CD4-positive, alpha-beta T cell treated with Interleukin-17A for 1 hour (primary cell): Measurements from ENCODE around the gene CTBP1.
A peak's percentile ranks its signal among the peaks of the same experiment; 100 is the strongest.
"Not testable (repeated sequence)": the region's sequence is repeated elsewhere in the genome, so short reads cannot be mapped to it uniquely, and the experiment has no call there.

Source experiments
- DNase-seq: peaks from one replicate; pipeline ENCODE4 v3.0.0-alpha.2; 2020

Gene CTBP1

GRCh38 chr4:1249148-1249730, 309 bp upstream of the CTBP1 start:
- peak; percentile 87 for DNase-seq

- DNase-seq, result no peak
Observed at GRCh38 chr4:1247864-1248244, 1.1 kb downstream of the CTBP1 start.

- peak; percentile 19 for DNase-seq
Observed at GRCh38 chr4:1246901-1247863, 1.7 kb downstream of the CTBP1 start.

- DNase-seq, result peak; percentile 19
Observed at GRCh38 chr4:1246111-1246881, 2.6 kb downstream of the CTBP1 start.

GRCh38 chr4:1245481-1246051, 3.4 kb downstream of the CTBP1 start:
- no peak for DNase-seq

- DNase-seq, result no peak
Observed at GRCh38 chr4:1244978-1245471, 3.9 kb downstream of the CTBP1 start.

GRCh38 chr4:1244081-1244977, 4.6 kb downstream of the CTBP1 start:
- DNase-seq, result no peak

- DNase-seq, result peak; percentile 19
Observed at GRCh38 chr4:1243451-1244080, 5.4 kb downstream of the CTBP1 start.

- no peak for DNase-seq
Observed at GRCh38 chr4:1242506-1243450, 6.2 kb downstream of the CTBP1 start.

GRCh38 chr4:1241936-1242505, 6.9 kb downstream of the CTBP1 start:
- no peak for DNase-seq

- no peak for DNase-seq
Observed at GRCh38 chr4:1241466-1241935, 7.4 kb downstream of the CTBP1 start.

GRCh38 chr4:1240721-1241465, 8.0 kb downstream of the CTBP1 start:
- no peak for DNase-seq

- DNase-seq, result no peak
Observed at GRCh38 chr4:1239950-1240307, 9.0 kb downstream of the CTBP1 start.

- DNase-seq, result no peak
Observed at GRCh38 chr4:1239141-1239949, 9.6 kb downstream of the CTBP1 start.

GRCh38 chr4:1238676-1239000, 10.3 kb downstream of the CTBP1 start:
- DNase-seq, result no peak

- no peak for DNase-seq
Observed at GRCh38 chr4:1237981-1238675, 10.8 kb downstream of the CTBP1 start.

GRCh38 chr4:1237261-1237660, 11.7 kb downstream of the CTBP1 start:
- not testable (repeated sequence) for DNase-seq

GRCh38 chr4:1236836-1237235, 12.1 kb downstream of the CTBP1 start:
- DNase-seq, result not testable (repeated sequence)
